Astrocyte (in vitro differentiated cells and primary cell): Measurements from ENCODE around the gene SIAH3. TPM values are rescaled to one million over a fixed set of nuclear protein-coding genes. Genes with fewer than 3 reads are reported as not detected.

ENCODE experiments used
- DNase-seq: peaks from one replicate; pipeline ENCODE4 v3.0.0-alpha.2; 2010; ENCODE audit warnings: low read depth
- FAIRE-seq: peaks from 2 replicates; lab custom pipeline; 2011; peaks lifted over from hg19 to GRCh38; lab: Jason Lieb, UNC
- H2AFZ ChIP-seq: 2 replicates; pipeline ENCODE4 v1.6.0; 2012; ENCODE audit warnings: low read depth, low read length, inconsistent platforms
- H3K27ac ChIP-seq: 2 replicates; pipeline ENCODE4 v1.5.1; 2011; ENCODE audit warnings: low read depth, low read length, inconsistent platforms
- H3K27me3 ChIP-seq: 2 replicates; pipeline ENCODE4 v1.6.0; 2011; ENCODE audit warnings: low read length, inconsistent platforms; ENCODE audit not compliant: insufficient read depth
- H3K36me3 ChIP-seq: 2 replicates; pipeline ENCODE4 v1.5.1; 2011; ENCODE audit warnings: low read length, inconsistent platforms; ENCODE audit not compliant: insufficient read depth
- H3K4me1 ChIP-seq: 2 replicates; pipeline ENCODE4 v1.5.1; 2011; ENCODE audit warnings: low read length, inconsistent platforms; ENCODE audit not compliant: insufficient read depth
- H3K4me2 ChIP-seq: 2 replicates; pipeline ENCODE4 v1.6.0; 2012; ENCODE audit warnings: low read length, inconsistent platforms
- H3K4me3 ChIP-seq: 2 replicates; pipeline ENCODE4 v1.5.1; 2011; ENCODE audit warnings: low read depth, mild to moderate bottlenecking, low read length, inconsistent platforms; ENCODE audit not compliant: insufficient read depth
- H3K79me2 ChIP-seq: 2 replicates; pipeline ENCODE4 v1.6.0; 2012; ENCODE audit warnings: mild to moderate bottlenecking, low read length, inconsistent platforms; ENCODE audit not compliant: insufficient read depth
- H3K9ac ChIP-seq: 2 replicates; pipeline ENCODE4 v1.6.0; 2012; ENCODE audit warnings: mild to moderate bottlenecking, low read length, inconsistent platforms
- H3K9me3 ChIP-seq: 2 replicates; pipeline ENCODE4 v1.5.1; 2012; ENCODE audit warnings: low read depth, mild to moderate bottlenecking, low read length, inconsistent platforms; ENCODE audit not compliant: insufficient read depth
- H4K20me1 ChIP-seq: 2 replicates; pipeline ENCODE4 v1.6.0; 2012; ENCODE audit warnings: low read length, inconsistent platforms; ENCODE audit not compliant: insufficient read depth
- H3K27ac Mint-ChIP-seq: one replicate; pipeline ENCODE4 v1.8.0; 2021; ENCODE audit warnings: mild to moderate bottlenecking, mixed read lengths; ENCODE audit not compliant: unreplicated experiment
- H3K27me3 Mint-ChIP-seq: one replicate; pipeline ENCODE4 v1.8.0; 2021; ENCODE audit warnings: low read depth, mixed read lengths; ENCODE audit not compliant: unreplicated experiment
- H3K36me3 Mint-ChIP-seq: one replicate; pipeline ENCODE4 v1.8.0; 2021; ENCODE audit warnings: low read depth, mixed read lengths; ENCODE audit not compliant: unreplicated experiment
- H3K4me1 Mint-ChIP-seq: one replicate; pipeline ENCODE4 v1.8.0; 2021; ENCODE audit warnings: low read depth, mixed read lengths; ENCODE audit not compliant: unreplicated experiment
- H3K4me3 Mint-ChIP-seq: one replicate; pipeline ENCODE4 v1.8.0; 2021; ENCODE audit warnings: mild to moderate bottlenecking, moderate library complexity, mixed read lengths; ENCODE audit not compliant: unreplicated experiment
- H3K9me3 Mint-ChIP-seq: one replicate; pipeline ENCODE4 v1.8.0; 2021; ENCODE audit warnings: mild to moderate bottlenecking, mixed read lengths; ENCODE audit not compliant: unreplicated experiment
- EZH2 ChIP-seq: IDR thresholded peaks from 2 replicates; pipeline ENCODE4 v1.6.1; 2012; ENCODE audit warnings: mild to moderate bottlenecking, low read length, inconsistent platforms; ENCODE audit not compliant: insufficient read depth
- total RNA-seq: library from RNA; stranded (reverse); gene quantifications from 2 replicates; pipeline ENCODE4 v1.2.1, GENCODE V29; 2021
- TF ChIP-seq, protein P1 (sequence below): IDR thresholded peaks from 2 replicates; pipeline ENCODE4 v1.5.1; 2011; ENCODE audit warnings: low read depth, mild to moderate bottlenecking, inconsistent platforms, low read length, moderate library complexity; ENCODE audit not compliant: insufficient read depth

The SIAH3 gene
- total RNA-seq, 1 donor from 2014 or later: 0.07 TPM

DNA sequence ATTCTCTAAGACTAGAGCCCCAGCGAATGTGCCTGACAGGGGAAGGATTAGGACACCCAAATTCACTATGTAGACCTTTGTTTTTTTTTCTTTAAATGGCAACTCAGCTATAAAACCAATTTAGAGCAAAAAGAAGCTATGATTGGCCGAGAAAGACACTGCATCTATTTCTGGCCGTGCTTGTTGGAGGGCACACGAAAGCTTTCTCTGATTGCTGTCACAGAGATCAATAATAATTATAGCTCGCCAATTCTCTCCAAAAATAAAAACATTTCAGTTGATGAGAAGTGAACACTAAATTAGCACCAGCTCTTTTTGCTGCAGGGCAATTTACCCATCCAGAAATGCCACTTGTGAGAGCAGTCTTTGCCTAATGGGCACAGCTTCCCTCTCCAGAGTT, 118.2 kb downstream of the SIAH3 start:
- H3K27me3 ChIP-seq: peaks cover 4% of the 10 kb centered on the region
- no peak overlapping the region for H3K27ac Mint-ChIP-seq

DNA sequence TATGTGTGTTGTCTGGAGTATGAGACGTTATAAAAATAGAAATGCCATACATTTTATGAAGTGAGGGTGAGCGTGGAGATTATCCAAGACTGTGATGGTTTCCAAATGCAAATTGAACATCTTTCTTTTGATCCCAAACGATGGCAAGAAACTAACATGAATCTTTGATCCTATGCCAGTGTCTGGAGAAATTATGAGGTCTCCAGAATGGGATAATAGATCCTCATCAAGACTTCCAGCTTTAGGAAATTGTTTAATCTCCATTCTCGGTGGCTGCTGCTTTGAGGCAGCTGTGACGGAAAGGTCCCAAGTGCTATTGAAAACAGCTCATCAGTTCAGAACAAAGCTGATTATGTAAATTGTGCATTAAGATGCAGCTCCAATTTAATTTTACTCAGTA, 118.6 kb downstream of the SIAH3 start:
- no peaks in the 10 kb centered on the region for H3K36me3 Mint-ChIP-seq
- H3K27me3 Mint-ChIP-seq: peaks cover 22% of the 10 kb centered on the region
- peaks cover 4% of the 10 kb centered on the region for H3K4me1 Mint-ChIP-seq

More for the DNA sequence above, 118.2 kb downstream of the SIAH3 start:
- Histone ChIP-seq H3K36me3 (no peaks in the 10 kb centered on the region), H2AFZ (no peak overlapping the region), H3K79me2 (no peaks in the 10 kb centered on the region), H3K4me1 (no peaks in the 10 kb centered on the region), H3K27ac (no peak overlapping the region), H3K9me3 (no peaks in the 10 kb centered on the region), H3K4me3 (no peak overlapping the region), H4K20me1 (no peaks in the 10 kb centered on the region), H3K9ac (no peak overlapping the region), H3K4me2 (no peak overlapping the region)
- H3K9me3 Mint-ChIP-seq: peaks cover 3% of the 10 kb centered on the region
- FAIRE-seq: no peak
- DNase-seq: no peak
- peaks cover 26% of the 10 kb centered on the region for H3K27me3 Mint-ChIP-seq
- TF ChIP-seq, protein P1, sequence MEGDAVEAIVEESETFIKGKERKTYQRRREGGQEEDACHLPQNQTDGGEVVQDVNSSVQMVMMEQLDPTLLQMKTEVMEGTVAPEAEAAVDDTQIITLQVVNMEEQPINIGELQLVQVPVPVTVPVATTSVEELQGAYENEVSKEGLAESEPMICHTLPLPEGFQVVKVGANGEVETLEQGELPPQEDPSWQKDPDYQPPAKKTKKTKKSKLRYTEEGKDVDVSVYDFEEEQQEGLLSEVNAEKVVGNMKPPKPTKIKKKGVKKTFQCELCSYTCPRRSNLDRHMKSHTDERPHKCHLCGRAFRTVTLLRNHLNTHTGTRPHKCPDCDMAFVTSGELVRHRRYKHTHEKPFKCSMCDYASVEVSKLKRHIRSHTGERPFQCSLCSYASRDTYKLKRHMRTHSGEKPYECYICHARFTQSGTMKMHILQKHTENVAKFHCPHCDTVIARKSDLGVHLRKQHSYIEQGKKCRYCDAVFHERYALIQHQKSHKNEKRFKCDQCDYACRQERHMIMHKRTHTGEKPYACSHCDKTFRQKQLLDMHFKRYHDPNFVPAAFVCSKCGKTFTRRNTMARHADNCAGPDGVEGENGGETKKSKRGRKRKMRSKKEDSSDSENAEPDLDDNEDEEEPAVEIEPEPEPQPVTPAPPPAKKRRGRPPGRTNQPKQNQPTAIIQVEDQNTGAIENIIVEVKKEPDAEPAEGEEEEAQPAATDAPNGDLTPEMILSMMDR: no peak
- TF ChIP-seq EZH2: no peak
- H3K36me3 Mint-ChIP-seq: no peaks in the 10 kb centered on the region
- peaks cover 4% of the 10 kb centered on the region for H3K4me1 Mint-ChIP-seq
- H3K4me3 Mint-ChIP-seq: no peak overlapping the region

DNA sequence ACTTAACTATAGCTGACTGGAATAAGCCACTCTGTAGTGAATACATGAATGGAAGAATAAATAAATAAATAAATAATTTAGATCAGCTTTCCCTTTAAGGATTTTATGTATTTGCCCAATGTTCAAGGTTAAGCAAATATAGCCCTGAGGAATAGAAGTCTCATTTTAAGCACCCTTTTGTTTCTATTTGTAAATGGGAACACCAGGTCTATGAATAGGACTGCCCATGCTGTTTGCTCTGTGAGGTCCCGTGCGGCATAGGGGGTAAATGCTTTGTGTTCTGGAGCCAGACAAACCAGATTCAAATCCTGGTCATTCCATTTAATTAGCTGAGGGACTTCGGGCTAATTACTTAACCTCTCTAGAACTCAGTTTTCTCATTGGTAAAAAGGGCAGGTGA, 120.1 kb downstream of the SIAH3 start:
- TF ChIP-seq, protein P1: no peak
- no peak for TF ChIP-seq EZH2
- no peaks in the 10 kb centered on the region for H4K20me1 ChIP-seq
- H2AFZ ChIP-seq: no peak overlapping the region
- H3K9ac ChIP-seq: no peak overlapping the region
- Mint-ChIP-seq H3K4me3 (no peak overlapping the region), H3K36me3 (no peaks in the 10 kb centered on the region), H3K27me3 (peaks cover 21% of the 10 kb centered on the region), H3K4me1 (peaks cover 4% of the 10 kb centered on the region), H3K9me3 (peaks cover 3% of the 10 kb centered on the region), H3K27ac (no peak overlapping the region)
- no peaks in the 10 kb centered on the region for H3K79me2 ChIP-seq
- H3K4me2 ChIP-seq: no peak overlapping the region
- no peak for FAIRE-seq
- peaks cover 4% of the 10 kb centered on the region for H3K27me3 ChIP-seq
- H3K27ac ChIP-seq: no peak overlapping the region
- H3K9me3 ChIP-seq: no peaks in the 10 kb centered on the region
- no peak overlapping the region for H3K4me3 ChIP-seq
- no peaks in the 10 kb centered on the region for H3K4me1 ChIP-seq
- H3K36me3 ChIP-seq: no peaks in the 10 kb centered on the region
- no peak for DNase-seq

More for the DNA sequence above, 118.6 kb downstream of the SIAH3 start:
- no peaks in the 10 kb centered on the region for H3K79me2 ChIP-seq
- no peaks in the 10 kb centered on the region for H3K36me3 ChIP-seq
- no peak overlapping the region for H3K27ac ChIP-seq
- no peak overlapping the region for H3K9ac ChIP-seq
- no peak overlapping the region for H3K4me3 Mint-ChIP-seq
- H3K27ac Mint-ChIP-seq: no peak overlapping the region
- H3K27me3 ChIP-seq: peaks cover 4% of the 10 kb centered on the region
- H4K20me1 ChIP-seq: no peaks in the 10 kb centered on the region
- H3K9me3 Mint-ChIP-seq: peaks cover 3% of the 10 kb centered on the region
- no peaks in the 10 kb centered on the region for H3K4me1 ChIP-seq
- no peak for FAIRE-seq
- H2AFZ ChIP-seq: no peak overlapping the region
- DNase-seq: no peak
- TF ChIP-seq EZH2: no peak
- TF ChIP-seq, protein P1: no peak
- H3K4me2 ChIP-seq: no peak overlapping the region
- no peak overlapping the region for H3K4me3 ChIP-seq
- no peaks in the 10 kb centered on the region for H3K9me3 ChIP-seq
